Measurements from ENCODE around the gene IDH3B.

The IDH3B gene

GRCh38 chr20:2612073-2612472, 51.9 kb downstream of the IDH3B start:
- no peak for DNase-seq

DNA sequence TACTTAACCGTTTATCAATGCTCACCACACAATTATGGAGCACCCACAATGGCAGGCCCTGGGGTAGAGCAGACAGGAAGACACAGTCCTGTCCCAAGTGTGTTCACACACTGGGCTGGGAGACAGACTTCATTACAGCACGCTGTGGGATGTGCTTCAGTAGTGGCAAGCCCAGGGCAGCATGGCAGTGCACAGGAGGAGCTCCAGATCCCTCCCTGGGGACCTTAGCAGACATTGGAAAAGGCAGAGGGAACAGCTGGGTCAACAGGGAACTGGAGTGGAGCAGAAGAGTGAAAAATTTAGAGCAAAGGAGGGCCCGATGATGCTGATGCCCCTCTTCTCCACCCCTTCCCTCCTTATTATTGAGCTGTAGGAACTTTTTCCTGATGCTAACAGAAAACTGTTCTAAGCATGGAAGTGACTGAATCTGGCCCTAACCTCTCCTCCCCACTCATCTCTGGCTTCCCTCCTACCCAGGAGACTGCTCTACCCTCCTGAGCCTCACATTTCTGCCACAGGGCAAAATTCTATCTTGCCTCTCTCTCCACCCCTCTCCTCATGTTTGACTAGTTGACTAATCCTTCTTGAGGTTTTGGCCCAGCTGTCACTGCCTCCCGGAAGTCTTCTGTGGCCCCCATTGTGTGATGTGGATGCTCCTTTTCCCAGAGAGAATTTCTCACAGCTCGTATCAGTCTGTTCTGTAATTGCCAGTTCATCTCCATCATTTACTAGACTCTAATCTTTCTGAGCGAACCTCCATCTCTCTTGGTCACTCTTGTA, 52.9 kb downstream of the IDH3B start:
- no peak for DNase-seq

DNA sequence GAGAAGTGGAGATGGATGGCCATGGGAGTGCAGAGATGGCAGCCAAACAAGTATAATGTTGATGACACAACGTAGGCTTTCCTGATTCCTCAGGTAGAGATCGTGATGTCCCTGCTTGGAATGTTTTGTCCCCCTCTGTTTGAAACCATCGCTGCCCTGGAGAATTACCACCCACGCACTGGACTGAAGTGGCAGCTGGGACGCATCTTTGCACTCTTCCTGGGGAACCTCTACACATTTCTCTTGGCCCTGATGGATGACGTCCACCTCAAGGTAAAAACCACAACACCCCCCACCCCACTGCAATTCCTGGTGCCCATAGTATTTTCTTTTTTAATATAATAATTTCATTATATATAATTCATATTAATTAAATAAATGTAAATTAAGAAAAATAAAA, 53.7 kb downstream of the IDH3B start:
- no peak for DNase-seq
